GM12878 (cell line): ENCODE results near the gene FGB. TPM values are rescaled to one million over a fixed set of nuclear protein-coding genes. Genes with fewer than 3 reads are reported as not detected.

Source experiments
- CEBPB ChIP-seq, 2 experiments: fragments of 150-350 bp in 1 of 2; IDR thresholded peaks; 2 replicates each; pipeline ENCODE4 v1.6.1; 2012 to 2014; ENCODE audit warnings: low read depth in 2 of 2, low read length in 2 of 2, borderline replicate concordance in 1 of 2, inconsistent platforms in 1 of 2
- CREB1 ChIP-seq: IDR thresholded peaks from 2 replicates; pipeline ENCODE4 v1.6.1; 2012; ENCODE audit warnings: low read depth, mild to moderate bottlenecking, inconsistent platforms
- CTCF ChIP-seq, 3 experiments: IDR thresholded peaks in 2 of 3; conservative IDR thresholded peaks in 1 of 3; 2 replicates each; pipeline ENCODE4 v1.5.1; 2011; ENCODE audit warnings: low read depth in 3 of 3, low read length in 3 of 3, mild to moderate bottlenecking in 3 of 3, control low read depth in 2 of 3, moderate library complexity in 2 of 3, inconsistent platforms in 1 of 3, mixed read lengths in 1 of 3; ENCODE audit not compliant: control insufficient read depth in 2 of 3, insufficient read depth in 1 of 3; ENCODE audit errors: extremely low read depth in 1 of 3
- ELK1 ChIP-seq: IDR thresholded peaks from 2 replicates; pipeline ENCODE4 v1.6.1; 2012; ENCODE audit warnings: low read depth, low read length, improper control_type of control experiment
- ESRRA ChIP-seq: IDR thresholded peaks from 2 replicates; pipeline ENCODE4 v1.6.1; 2012; ENCODE audit warnings: mild to moderate bottlenecking, low read length, improper control_type of control experiment
- MYB ChIP-seq: fragments of 150-350 bp; IDR thresholded peaks from 2 replicates; pipeline ENCODE4 v1.6.1; 2014; ENCODE audit warnings: mild to moderate bottlenecking, low read depth, low read length, borderline replicate concordance
- NFYB ChIP-seq: IDR thresholded peaks from 2 replicates; pipeline ENCODE4 v1.6.1; 2011; ENCODE audit warnings: low read depth, mild to moderate bottlenecking, low read length, improper control_type of control experiment, moderate library complexity; ENCODE audit not compliant: insufficient read depth
- NKRF ChIP-seq: fragments of 450-650 bp; conservative IDR thresholded peaks from 2 replicates; pipeline ENCODE4 v1.6.1; 2017; ENCODE audit warnings: mild to moderate bottlenecking, moderate library complexity
- NR2C2 ChIP-seq: IDR thresholded peaks from 2 replicates; pipeline ENCODE4 v1.6.1; 2011; ENCODE audit warnings: borderline replicate concordance, low read depth; ENCODE audit not compliant: control insufficient read depth, insufficient read length
- SKIL ChIP-seq: fragments of 450-650 bp; IDR thresholded peaks from 2 replicates; pipeline ENCODE4 v1.6.1; 2017; ENCODE audit warnings: mild to moderate bottlenecking, low read depth, inconsistent platforms; ENCODE audit not compliant: poor library complexity, severe bottlenecking
- SP1 ChIP-seq: IDR thresholded peaks from one replicate; pipeline ENCODE4 v1.6.1; 2011; ENCODE audit warnings: low read depth, low read length
- STAT1 ChIP-seq: fragments of 450-650 bp; conservative IDR thresholded peaks from 2 replicates; pipeline ENCODE4 v1.6.1; 2014; ENCODE audit warnings: antibody characterized with exemption, mild to moderate bottlenecking
- STAT3 ChIP-seq: IDR thresholded peaks from 2 replicates; pipeline ENCODE4 v1.6.1; 2011; ENCODE audit warnings: low read depth, low read length, improper control_type of control experiment
- YBX1 ChIP-seq: fragments of 450-650 bp; IDR thresholded peaks from 2 replicates; pipeline ENCODE4 v1.6.1; 2016; ENCODE audit warnings: antibody characterized with exemption
- ZNF384 ChIP-seq: IDR thresholded peaks from 2 replicates; pipeline ENCODE4 v1.6.1; 2012; ENCODE audit warnings: low read depth, mild to moderate bottlenecking, low read length, improper control_type of control experiment, borderline replicate concordance
- ZNF687 ChIP-seq: fragments of 450-650 bp; IDR thresholded peaks from 2 replicates; pipeline ENCODE4 v1.6.1; 2017; ENCODE audit warnings: mild to moderate bottlenecking, moderate library complexity
- polyA plus RNA-seq, 11 experiments: library from polyadenylated mRNA; depleted of rRNA in 4 of 11; unstranded in 6 of 11; stranded (reverse) in 5 of 11; fragments of >200 nt; fragmentation: Nextera tagmentation in 4 of 11; fragmentation: Illumina TruSeq in 1 of 11; extraction: Ambion mirVana in 4 of 11; extraction: Trizol in 1 of 11; gene quantifications; 1 replicate in 1 of 11; 2 replicates in 10 of 11; pipeline versions ENCODE4 v1.2.1 to v1.2.3, GENCODE V29; 2011 to 2016; ENCODE audit warnings: inconsistent platforms in 2 of 11, missing spikeins in 2 of 11, low read depth in 1 of 11
- total RNA-seq, 4 experiments: library from RNA; depleted of rRNA in 3 of 4; stranded (reverse); fragments of >200 nt in 3 of 4; fragmentation: Illumina TruSeq in 1 of 4; extraction: Trizol in 1 of 4; gene quantifications; 2 replicates each; pipeline versions ENCODE4 v1.2.1 to v1.2.3, GENCODE V29; 2013 to 2021

Gene FGB
- total and polyA plus RNA-seq, 10 of the 15 experiments (the other 5 are each of a cell fraction or from before 2014, with no cell fraction given) = 0.04 to 2.7 TPM; not detected in 8

GRCh38 chr4:154549894-154550790, 12.7 kb upstream of the FGB start, which contains the start of gene PLRG1 (continued):
- 0 out of 6 replicates have a peak, but pooled peaks of 1 of the 3 experiments have one; percentile 10 for TF ChIP-seq CTCF (IDR thresholded peaks at IDR 0.05 in 2 of 3, conservative IDR thresholded peaks at IDR 0.05 in 1 of 3; ENCODE audit: control insufficient read depth in 2 of 3, extremely low read depth in 1 of 3, insufficient read depth in 1 of 3, low read depth in 3 of 3, low read length in 3 of 3)
- TF ChIP-seq ZNF687 = peak; percentile 84
- TF ChIP-seq ZNF384 = no peak
- TF ChIP-seq YBX1 = no peak
- no peak for TF ChIP-seq STAT3
- TF ChIP-seq SKIL = no peak
- no peak for TF ChIP-seq STAT1
- TF ChIP-seq NR2C2 = no peak
- peak; percentile 76 for TF ChIP-seq CREB1
- no peak for TF ChIP-seq MYB
- TF ChIP-seq CEBPB (IDR thresholded peaks at IDR 0.05; ENCODE audit: borderline replicate concordance in 1 of 2, low read depth in 2 of 2, low read length in 2 of 2) = peak in 1 of 2 experiments; percentile 48; a peak in 1 of 4 replicates
- no peak for TF ChIP-seq ESRRA
- 0 out of 2 replicates have a peak, but pooled peaks have one; percentile 43 for TF ChIP-seq ELK1
- no peak for TF ChIP-seq NFYB
- TF ChIP-seq NKRF = peak; percentile 82
- peak; percentile 13 for TF ChIP-seq SP1
